Tibial nerve (tissue), 4 donors: ENCODE data around the gene HPSE2. TPM values are rescaled to one million over a fixed set of nuclear protein-coding genes. Genes with fewer than 3 reads are reported as not detected.

ENCODE experiments used
- DNase-seq, 2 donors: peaks; one replicate each; pipeline ENCODE4 v3.0.0-alpha.2; 2019; ENCODE audit warnings: low spot score in 2 of 2
- H3K27ac ChIP-seq, 4 donors: fragments of 200-600 bp; sonication (generic) in 3 of 4; one replicate each; pipeline ENCODE4 v1.5.1; 2017 to 2019; ENCODE audit warnings: mild to moderate bottlenecking in 1 of 4
- H3K27me3 ChIP-seq, 2 donors: fragments of 200-600 bp; sonication (generic) in 1 of 2; one replicate each; pipeline versions ENCODE4 v1.5.1 to v1.6.0; 2017 to 2019
- H3K36me3 ChIP-seq, 3 donors: fragments of 200-600 bp; sonication (generic); one replicate each; pipeline ENCODE4 v1.5.1; 2018 to 2019
- H3K4me1 ChIP-seq, 4 donors: fragments of 200-600 bp; sonication (generic) in 3 of 4; one replicate each; pipeline ENCODE4 v1.5.1; 2017 to 2019
- H3K4me3 ChIP-seq, 4 donors: fragments of 200-600 bp; sonication (generic) in 3 of 4; one replicate each; pipeline ENCODE4 v1.5.1; 2017 to 2019; ENCODE audit warnings: mild to moderate bottlenecking in 1 of 4, moderate library complexity in 1 of 4
- H3K9me3 ChIP-seq, 4 donors: fragments of 200-600 bp; sonication (generic) in 3 of 4; one replicate each; pipeline ENCODE4 v1.5.1; 2017 to 2019
- CTCF ChIP-seq, 5 experiments: fragments of 200-600 bp in 3 of 5; fragments of 450-650 bp in 2 of 5; sonication (generic) in 3 of 5; IDR thresholded peaks; one replicate each; pipeline ENCODE4 v1.5.1; 2016 to 2019; ENCODE audit warnings: antibody characterized with exemption in 5 of 5, mild to moderate bottlenecking in 3 of 5, moderate library complexity in 2 of 5
- EP300 ChIP-seq, 2 donors: sonication (generic); formaldehyde crosslinking; IDR thresholded peaks; one replicate each; pipeline ENCODE4 v1.6.1; 2017; ENCODE audit warnings: antibody characterized with exemption in 2 of 2, mild to moderate bottlenecking in 1 of 2
- POLR2A ChIP-seq, 2 donors: fragments of 450-650 bp; IDR thresholded peaks; one replicate each; pipeline ENCODE4 v1.6.1; 2017; ENCODE audit warnings: antibody characterized with exemption in 2 of 2, mild to moderate bottlenecking in 2 of 2, moderate library complexity in 2 of 2
- WGBS, 2 donors: methylation state at CpG; one replicate each; pipeline ENCODE4 v1.1.5; 2018; 5-methylcytosine and 5-hydroxymethylcytosine counted together
- total RNA-seq, 4 donors: library from RNA; depleted of rRNA; stranded (reverse); fragments of >200 nt; gene quantifications; one replicate each; pipeline ENCODE4 v1.1.0, GENCODE V29; 2016

Gene HPSE2
- total RNA-seq, 4 donors from 2014 or later = 0.63 TPM; not detected in 3

GRCh38 chr10:99010286-99010685 is 225.4 kb downstream of the HPSE2 start:
- no peaks in the 10 kb centered on the region for H3K36me3 ChIP-seq
- H3K9me3 ChIP-seq = peaks cover 0 to 16% (median 0%) of the 10 kb centered on the region in 4 donors
- no peak overlapping the region for H3K27ac ChIP-seq
- TF ChIP-seq EP300 (IDR thresholded peaks at IDR 0.05) = no peak
- no peak for TF ChIP-seq CTCF (IDR thresholded peaks at IDR 0.05)
- no peak for TF ChIP-seq POLR2A (IDR thresholded peaks at IDR 0.05)
- no peak overlapping the region for H3K4me3 ChIP-seq
- no peaks in the 10 kb centered on the region for H3K4me1 ChIP-seq
- no peak for DNase-seq
- no peaks in the 10 kb centered on the region for H3K27me3 ChIP-seq

- WGBS, 2 donors = 43 to 44% methylated on average over 2 of the region's 2 CpGs
- Histone ChIP-seq H3K27ac (no peak overlapping the region), H3K4me3 (no peak overlapping the region), H3K4me1 (no peaks in the 10 kb centered on the region), H3K27me3 (no peaks in the 10 kb centered on the region), H3K9me3 (peaks cover 0 to 37% (median 0%) of the 10 kb centered on the region in 4 donors), H3K36me3 (no peaks in the 10 kb centered on the region)
- TF ChIP-seq CTCF (IDR thresholded peaks at IDR 0.05) (no peak), POLR2A (IDR thresholded peaks at IDR 0.05) (no peak), EP300 (IDR thresholded peaks at IDR 0.05) (no peak)
- DNase-seq = no peak
Observed at GRCh38 chr10:99008054-99008453, 227.6 kb downstream of the HPSE2 start.

GRCh38 chr10:99007457-99007856 is 228.2 kb downstream of the HPSE2 start:
- Histone ChIP-seq H3K27me3 (no peaks in the 10 kb centered on the region), H3K27ac (no peak overlapping the region), H3K36me3 (no peaks in the 10 kb centered on the region), H3K9me3 (peaks cover 0 to 37% (median 0%) of the 10 kb centered on the region in 4 donors), H3K4me1 (no peaks in the 10 kb centered on the region), H3K4me3 (no peak overlapping the region)
- TF ChIP-seq CTCF (IDR thresholded peaks at IDR 0.05) (no peak), EP300 (IDR thresholded peaks at IDR 0.05) (no peak), POLR2A (IDR thresholded peaks at IDR 0.05) (no peak)
- DNase-seq = no peak

- peaks cover 0 to 37% (median 0%) of the 10 kb centered on the region in 4 donors for H3K9me3 ChIP-seq
- H3K27me3 ChIP-seq = no peaks in the 10 kb centered on the region
- H3K36me3 ChIP-seq = no peaks in the 10 kb centered on the region
- WGBS, 2 donors = 92 to 100% methylated on average over 1 of the region's 1 CpG
- no peak for TF ChIP-seq CTCF (IDR thresholded peaks at IDR 0.05)
- TF ChIP-seq POLR2A (IDR thresholded peaks at IDR 0.05) = no peak
- TF ChIP-seq EP300 (IDR thresholded peaks at IDR 0.05) = no peak
- H3K4me3 ChIP-seq = no peak overlapping the region
- H3K27ac ChIP-seq = no peak overlapping the region
- no peak for DNase-seq
- no peaks in the 10 kb centered on the region for H3K4me1 ChIP-seq
Observed at GRCh38 chr10:99005254-99005653, 230.4 kb downstream of the HPSE2 start.

GRCh38 chr10:99004738-99005137 is 230.9 kb downstream of the HPSE2 start:
- WGBS, 2 donors = 83 to 92% methylated on average over 1 of the region's 1 CpG
- H3K27me3 ChIP-seq = no peaks in the 10 kb centered on the region
- TF ChIP-seq POLR2A (IDR thresholded peaks at IDR 0.05) = no peak
- no peak for TF ChIP-seq CTCF (IDR thresholded peaks at IDR 0.05)
- TF ChIP-seq EP300 (IDR thresholded peaks at IDR 0.05) = no peak
- DNase-seq = no peak
- no peaks in the 10 kb centered on the region for H3K4me1 ChIP-seq
- peaks cover 0 to 37% (median 0%) of the 10 kb centered on the region in 4 donors for H3K9me3 ChIP-seq
- H3K27ac ChIP-seq = no peak overlapping the region
- no peak overlapping the region for H3K4me3 ChIP-seq
- H3K36me3 ChIP-seq = no peaks in the 10 kb centered on the region
